ENCODE data around the gene RAD51B. TPM values are rescaled to one million over a fixed set of nuclear protein-coding genes. Genes with fewer than 3 reads are reported as not detected.

The RAD51B gene
- polyA plus RNA-seq, 3 donors = 3.6 to 11.6 (median 9.4) TPM

DNA sequence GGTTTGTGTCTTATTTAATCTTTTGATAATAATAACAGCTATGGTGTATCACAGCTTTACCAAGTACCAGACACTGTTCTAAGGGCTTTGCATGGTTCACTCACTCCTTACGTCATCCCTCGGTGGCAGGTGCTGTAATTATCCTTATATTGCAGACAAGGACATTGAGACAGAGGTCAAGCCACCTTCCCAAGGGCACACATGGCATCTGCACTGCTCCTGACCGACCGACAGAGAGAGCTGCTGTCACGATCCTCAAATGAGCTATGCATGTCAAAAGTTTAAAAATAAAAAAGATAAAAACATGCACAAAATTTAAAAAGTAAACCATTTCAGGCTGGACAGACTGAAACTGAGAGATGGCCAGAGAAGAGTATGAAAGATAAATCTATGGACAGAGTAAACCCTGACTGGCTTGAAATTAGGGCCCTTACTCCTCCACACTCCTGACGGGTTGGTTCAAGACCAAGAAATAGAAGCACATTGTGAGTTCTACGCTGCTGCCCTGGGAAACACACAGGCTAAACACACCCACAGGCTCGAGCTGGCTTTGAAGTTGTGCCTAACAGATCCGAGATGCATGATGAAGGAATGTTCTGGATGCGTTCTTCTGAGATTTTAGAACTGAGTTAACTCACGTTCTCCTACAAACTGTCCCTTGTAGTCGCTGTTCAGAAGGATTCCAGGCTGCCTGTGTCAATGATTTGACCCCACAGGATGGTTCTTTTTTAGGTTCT is 704.6 kb downstream of the RAD51B start:
- Mint-ChIP-seq H3K36me3 (peaks cover under 1 to 5% of the 10 kb centered on the region in 2 donors), H3K9me3 (peaks cover 2 to 5% (median 3%) of the 10 kb centered on the region in 7 donors), H3K4me3 (no peak overlapping the region), H3K27me3 (ENCODE audit: low read depth in 3 of 3) (peaks cover 0 to 2% (median 1%) of the 10 kb centered on the region in 3 donors), H3K4me1 (peaks cover 39% of the 10 kb centered on the region), H3K27ac (peak overlapping the region in 1 of 7 donors; percentile 85)
- H3K27me3 ChIP-seq (ENCODE audit: control insufficient read depth in 2 of 2, insufficient read depth in 2 of 2, low read length in 2 of 2) = no peaks in the 10 kb centered on the region
- peaks cover 23 to 33% of the 10 kb centered on the region in 2 donors for H3K4me1 ChIP-seq (ENCODE audit: control insufficient read depth in 1 of 2, insufficient read depth in 2 of 2, low read length in 2 of 2)
- no peaks in the 10 kb centered on the region for H4K20me1 ChIP-seq (ENCODE audit: insufficient read depth, low read length)
- TF ChIP-seq, protein P1, sequence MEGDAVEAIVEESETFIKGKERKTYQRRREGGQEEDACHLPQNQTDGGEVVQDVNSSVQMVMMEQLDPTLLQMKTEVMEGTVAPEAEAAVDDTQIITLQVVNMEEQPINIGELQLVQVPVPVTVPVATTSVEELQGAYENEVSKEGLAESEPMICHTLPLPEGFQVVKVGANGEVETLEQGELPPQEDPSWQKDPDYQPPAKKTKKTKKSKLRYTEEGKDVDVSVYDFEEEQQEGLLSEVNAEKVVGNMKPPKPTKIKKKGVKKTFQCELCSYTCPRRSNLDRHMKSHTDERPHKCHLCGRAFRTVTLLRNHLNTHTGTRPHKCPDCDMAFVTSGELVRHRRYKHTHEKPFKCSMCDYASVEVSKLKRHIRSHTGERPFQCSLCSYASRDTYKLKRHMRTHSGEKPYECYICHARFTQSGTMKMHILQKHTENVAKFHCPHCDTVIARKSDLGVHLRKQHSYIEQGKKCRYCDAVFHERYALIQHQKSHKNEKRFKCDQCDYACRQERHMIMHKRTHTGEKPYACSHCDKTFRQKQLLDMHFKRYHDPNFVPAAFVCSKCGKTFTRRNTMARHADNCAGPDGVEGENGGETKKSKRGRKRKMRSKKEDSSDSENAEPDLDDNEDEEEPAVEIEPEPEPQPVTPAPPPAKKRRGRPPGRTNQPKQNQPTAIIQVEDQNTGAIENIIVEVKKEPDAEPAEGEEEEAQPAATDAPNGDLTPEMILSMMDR (IDR thresholded peaks at IDR 0.05) = no peak
- peaks cover 0 to 2% of the 10 kb centered on the region in 2 donors for H3K9me3 ChIP-seq (replicated peaks in 1 of 2; ENCODE audit: control insufficient read depth in 1 of 2, insufficient read depth in 1 of 2, low read length in 2 of 2)
- H2AFZ ChIP-seq (ENCODE audit: insufficient read depth, low read depth, low read length, poor library complexity, severe bottlenecking) = no peak overlapping the region
- WGBS (ENCODE audit: insufficient coverage) = 88% methylated on average over 5 of the region's 12 CpGs
- no peak overlapping the region for H3K27ac ChIP-seq (ENCODE audit: low read depth in 1 of 2, low read length in 2 of 2)
- H3K79me2 ChIP-seq (ENCODE audit: insufficient read depth, low read length) = no peaks in the 10 kb centered on the region
- no peak for DNase-seq
- H3K4me2 ChIP-seq (replicated peaks; ENCODE audit: extremely low read depth, low read length, poor library complexity, severe bottlenecking) = no peak overlapping the region
- intact Hi-C loops (cut with micrococcal nuclease) = no loop called here
- no peak overlapping the region for H3K9ac ChIP-seq (ENCODE audit: insufficient read depth, low read length, poor library complexity, severe bottlenecking)
- H3K36me3 ChIP-seq (replicated peaks in 1 of 2; ENCODE audit: control insufficient read depth in 1 of 2, insufficient read depth in 2 of 2, low read length in 2 of 2) = no peaks in the 10 kb centered on the region
- no peak overlapping the region for H3K4me3 ChIP-seq (replicated peaks in 1 of 3; ENCODE audit: low read depth in 2 of 3, low read length in 3 of 3)

DNA sequence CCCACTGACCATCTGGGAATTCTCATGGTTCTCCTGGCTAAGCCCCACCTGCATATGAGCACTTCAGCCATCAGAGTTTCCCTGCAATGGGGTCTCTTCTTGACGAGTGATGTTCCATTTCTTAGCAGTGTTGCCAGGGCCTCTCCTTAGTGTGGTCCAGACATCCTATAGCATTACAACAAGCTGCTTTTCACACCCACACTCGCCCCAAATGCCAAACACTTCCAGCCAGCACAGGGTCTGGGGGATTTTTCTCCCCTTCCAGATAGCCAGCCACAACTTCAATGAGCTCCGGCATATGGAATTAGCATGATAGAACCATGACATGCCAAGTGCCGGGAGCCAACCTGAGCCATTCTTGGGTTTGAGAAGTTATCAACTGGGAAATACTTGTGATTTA is 705.9 kb downstream of the RAD51B start:
- H3K36me3 Mint-ChIP-seq = peaks cover 3 to 5% of the 10 kb centered on the region in 2 donors
- WGBS (ENCODE audit: insufficient coverage) = 100% methylated on average over 1 of the region's 4 CpGs
- H3K4me1 Mint-ChIP-seq = peaks cover 34% of the 10 kb centered on the region
- Histone ChIP-seq H3K4me2 (replicated peaks; ENCODE audit: extremely low read depth, low read length, poor library complexity, severe bottlenecking) (no peak overlapping the region), H3K4me1 (ENCODE audit: control insufficient read depth in 1 of 2, insufficient read depth in 2 of 2, low read length in 2 of 2) (peaks cover 23 to 33% of the 10 kb centered on the region in 2 donors), H3K36me3 (replicated peaks in 1 of 2; ENCODE audit: control insufficient read depth in 1 of 2, insufficient read depth in 2 of 2, low read length in 2 of 2) (no peaks in the 10 kb centered on the region), H3K79me2 (ENCODE audit: insufficient read depth, low read length) (no peaks in the 10 kb centered on the region), H4K20me1 (ENCODE audit: insufficient read depth, low read length) (no peaks in the 10 kb centered on the region), H3K27ac (ENCODE audit: low read depth in 1 of 2, low read length in 2 of 2) (no peak overlapping the region), H3K9me3 (replicated peaks in 1 of 2; ENCODE audit: control insufficient read depth in 1 of 2, insufficient read depth in 1 of 2, low read length in 2 of 2) (peaks cover 8 to 9% of the 10 kb centered on the region in 2 donors), H3K4me3 (replicated peaks in 1 of 3; ENCODE audit: low read depth in 2 of 3, low read length in 3 of 3) (no peak overlapping the region), H3K27me3 (ENCODE audit: control insufficient read depth in 2 of 2, insufficient read depth in 2 of 2, low read length in 2 of 2) (no peaks in the 10 kb centered on the region), H2AFZ (ENCODE audit: insufficient read depth, low read depth, low read length, poor library complexity, severe bottlenecking) (no peak overlapping the region), H3K9ac (ENCODE audit: insufficient read depth, low read length, poor library complexity, severe bottlenecking) (no peak overlapping the region)
- intact Hi-C loops (cut with micrococcal nuclease) = no loop called here
- peaks cover 0 to 2% (median 1%) of the 10 kb centered on the region in 3 donors for H3K27me3 Mint-ChIP-seq (ENCODE audit: low read depth in 3 of 3)
- H3K4me3 Mint-ChIP-seq = no peak overlapping the region
- no peak overlapping the region for H3K27ac Mint-ChIP-seq
- peaks cover 7 to 18% (median 16%) of the 10 kb centered on the region in 7 donors for H3K9me3 Mint-ChIP-seq
- no peak for DNase-seq
- TF ChIP-seq, protein P1 (IDR thresholded peaks at IDR 0.05) = no peak
